Measurements from ENCODE around the gene TPP2. TPM values are rescaled to one million over a fixed set of nuclear protein-coding genes. Genes with fewer than 3 reads are reported as not detected.

TPP2 gene
- total RNA-seq, 4 donors from 2014 or later: 24.5 to 32.2 (median 26.8) TPM

DNA sequence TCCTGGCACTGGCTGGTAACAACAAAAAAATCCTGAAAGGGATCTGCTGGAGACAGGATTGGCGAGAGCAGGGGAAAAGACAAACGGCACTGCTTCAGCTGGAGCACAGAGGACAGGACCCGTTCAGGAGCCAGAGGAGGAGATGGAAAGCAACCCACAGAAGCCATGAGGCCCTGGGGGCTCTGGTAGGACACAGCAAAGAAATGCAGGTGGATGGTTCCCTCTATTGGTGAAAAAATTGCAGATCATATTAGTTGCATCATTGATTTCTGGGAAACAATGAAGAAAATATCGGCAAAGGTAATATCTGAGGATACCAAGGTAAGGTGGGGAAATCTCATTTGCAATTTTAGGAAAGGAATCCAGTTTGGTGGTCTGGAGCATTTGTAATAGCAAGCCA is 25.7 kb upstream of the TPP2 start:
- DNase-seq (ENCODE audit: low spot score in 2 of 2): no peak
- WGBS, 2 donors: 48 to 52% methylated on average over 4 of the region's 4 CpGs
- intact Hi-C loops (cut with DNase I; ENCODE audit: low total_unique reads): no loop called here
- H3K4me3 ChIP-seq (ENCODE audit: low read depth, poor library complexity, severe bottlenecking): no peak overlapping the region
- TF ChIP-seq, protein P1, sequence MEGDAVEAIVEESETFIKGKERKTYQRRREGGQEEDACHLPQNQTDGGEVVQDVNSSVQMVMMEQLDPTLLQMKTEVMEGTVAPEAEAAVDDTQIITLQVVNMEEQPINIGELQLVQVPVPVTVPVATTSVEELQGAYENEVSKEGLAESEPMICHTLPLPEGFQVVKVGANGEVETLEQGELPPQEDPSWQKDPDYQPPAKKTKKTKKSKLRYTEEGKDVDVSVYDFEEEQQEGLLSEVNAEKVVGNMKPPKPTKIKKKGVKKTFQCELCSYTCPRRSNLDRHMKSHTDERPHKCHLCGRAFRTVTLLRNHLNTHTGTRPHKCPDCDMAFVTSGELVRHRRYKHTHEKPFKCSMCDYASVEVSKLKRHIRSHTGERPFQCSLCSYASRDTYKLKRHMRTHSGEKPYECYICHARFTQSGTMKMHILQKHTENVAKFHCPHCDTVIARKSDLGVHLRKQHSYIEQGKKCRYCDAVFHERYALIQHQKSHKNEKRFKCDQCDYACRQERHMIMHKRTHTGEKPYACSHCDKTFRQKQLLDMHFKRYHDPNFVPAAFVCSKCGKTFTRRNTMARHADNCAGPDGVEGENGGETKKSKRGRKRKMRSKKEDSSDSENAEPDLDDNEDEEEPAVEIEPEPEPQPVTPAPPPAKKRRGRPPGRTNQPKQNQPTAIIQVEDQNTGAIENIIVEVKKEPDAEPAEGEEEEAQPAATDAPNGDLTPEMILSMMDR (IDR thresholded peaks at IDR 0.05): no peak
- TF ChIP-seq POLR2A (IDR thresholded peaks at IDR 0.05): no peak

DNA sequence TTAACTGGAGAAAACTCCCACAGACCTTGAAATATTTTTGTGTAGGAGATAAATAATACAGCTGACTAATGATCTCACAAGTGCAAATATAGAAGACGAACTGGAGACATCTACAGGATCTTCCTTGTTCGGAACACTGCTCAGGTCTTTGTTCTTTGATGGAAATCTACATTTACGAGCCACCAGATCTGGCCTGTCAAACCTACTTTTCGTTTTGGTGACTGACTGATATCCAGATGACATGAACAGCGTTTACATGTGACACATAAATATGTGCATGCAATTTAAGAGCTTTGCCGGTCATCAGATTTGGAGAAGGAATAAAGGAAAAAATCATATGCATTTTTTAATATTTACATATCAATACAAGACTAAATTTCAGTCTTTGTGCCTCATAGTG is 24.5 kb upstream of the TPP2 start:
- intact Hi-C loops (cut with DNase I; ENCODE audit: low total_unique reads): no loop called here
- no peak for TF ChIP-seq POLR2A (IDR thresholded peaks at IDR 0.05)
- TF ChIP-seq, protein P1 (IDR thresholded peaks at IDR 0.05): no peak
- no peak overlapping the region for H3K4me3 ChIP-seq (ENCODE audit: low read depth, poor library complexity, severe bottlenecking)
- 48 to 55% methylated on average over 6 of the region's 6 CpGs for WGBS, 2 donors
- DNase-seq (ENCODE audit: low spot score in 2 of 2): no peak

DNA sequence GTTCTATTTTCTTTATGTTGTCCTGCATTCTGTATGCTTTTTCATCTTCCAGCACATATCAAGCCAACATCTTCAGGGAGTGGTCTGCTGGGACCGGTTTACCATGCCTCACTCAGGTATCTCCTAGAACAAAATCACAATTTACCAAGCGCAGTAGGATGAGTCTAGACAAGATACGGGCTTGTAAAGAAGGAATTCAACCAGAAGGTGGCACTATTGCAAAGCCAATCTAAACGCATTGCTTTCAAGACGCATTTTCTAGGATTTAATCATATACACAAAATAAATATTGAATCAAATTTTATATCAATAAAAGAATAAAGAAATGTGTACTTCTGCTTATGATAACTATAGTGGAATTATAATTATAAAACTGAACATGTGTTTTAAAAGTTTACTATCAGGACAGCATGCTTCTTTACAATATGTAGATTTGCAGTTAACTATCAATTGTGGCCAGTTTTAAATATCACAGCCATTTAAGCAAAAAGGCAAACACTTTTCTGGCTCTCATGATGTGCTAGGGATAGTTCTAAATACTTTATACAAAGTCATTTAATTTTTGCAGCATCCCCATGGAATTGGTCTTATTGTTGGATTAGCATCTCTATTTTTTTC is 16.1 kb upstream of the TPP2 start:
- WGBS, 2 donors: 1 to 4% methylated on average over 5 of the region's 5 CpGs
- H3K4me3 ChIP-seq (ENCODE audit: low read depth, poor library complexity, severe bottlenecking): no peak overlapping the region
- intact Hi-C loops (cut with DNase I; ENCODE audit: low total_unique reads): loop anchor here (5.0 to 10.0 kb wide), 2 partner anchors 204 to 272 kb away; no protein-coding TSS in a partner anchor

DNA sequence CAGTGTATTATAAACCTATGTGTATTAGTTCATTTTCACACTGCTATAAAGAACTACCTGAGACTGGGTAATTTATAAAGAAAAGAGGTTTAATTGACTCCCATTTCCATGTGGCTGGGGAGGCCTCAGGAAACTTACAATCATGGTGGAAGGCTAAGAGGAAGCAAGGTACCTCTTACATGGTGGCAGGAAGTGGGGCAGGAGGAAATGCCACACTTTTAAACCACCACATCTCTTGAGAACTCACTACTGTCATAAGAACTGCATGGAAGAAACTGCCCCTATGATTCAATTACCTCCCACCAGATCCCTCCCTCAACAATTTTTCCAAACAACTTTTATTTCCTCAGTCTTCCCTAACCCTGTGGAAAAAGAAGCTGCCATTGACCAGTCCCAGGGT is 14.5 kb upstream of the TPP2 start:
- no peak overlapping the region for H3K4me3 ChIP-seq (ENCODE audit: low read depth, poor library complexity, severe bottlenecking)
- DNase-seq (ENCODE audit: low spot score in 2 of 2): no peak
- TF ChIP-seq POLR2A (IDR thresholded peaks at IDR 0.05): no peak
- TF ChIP-seq, protein P1 (IDR thresholded peaks at IDR 0.05): no peak
- intact Hi-C loops (cut with DNase I; ENCODE audit: low total_unique reads): loop anchor here (5.0 to 10.0 kb wide), 2 partner anchors 203 to 270 kb away; no protein-coding TSS in a partner anchor

More for the DNA sequence above, 16.1 kb upstream of the TPP2 start:
- TF ChIP-seq POLR2A (IDR thresholded peaks at IDR 0.05): no peak
- TF ChIP-seq, protein P1 (IDR thresholded peaks at IDR 0.05): no peak
- DNase-seq (ENCODE audit: low spot score in 2 of 2): peak in 1 of 2 donors; percentile 54

DNA sequence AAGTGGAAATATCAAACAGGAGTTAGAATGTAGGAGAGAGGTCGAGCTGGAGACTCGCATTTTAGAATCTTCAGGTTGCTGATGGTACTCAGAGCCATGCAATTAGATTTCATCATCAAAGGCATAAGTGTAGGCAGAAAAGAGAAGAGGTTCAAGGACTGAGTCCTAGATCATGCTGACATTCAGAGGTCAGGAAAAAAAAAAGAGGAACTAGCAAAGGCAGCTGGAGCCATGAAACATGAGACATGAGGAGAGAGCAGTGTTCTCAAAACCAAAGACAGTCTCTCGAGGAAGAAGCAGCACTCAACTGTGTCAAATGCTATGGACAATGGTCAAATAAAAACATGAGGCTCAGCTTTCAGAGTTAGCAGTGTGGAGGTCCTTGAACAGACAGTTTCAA is 12.4 kb upstream of the TPP2 start:
- TF ChIP-seq POLR2A (IDR thresholded peaks at IDR 0.05): no peak
- TF ChIP-seq, protein P1 (IDR thresholded peaks at IDR 0.05): no peak
- intact Hi-C loops (cut with DNase I; ENCODE audit: low total_unique reads): loop anchor here (5.0 to 10.0 kb wide), 2 partner anchors 200 to 268 kb away; no protein-coding TSS in a partner anchor
- DNase-seq (ENCODE audit: low spot score in 2 of 2): no peak
- WGBS, 2 donors: 44 to 53% methylated on average over 3 of the region's 3 CpGs
- no peak overlapping the region for H3K4me3 ChIP-seq (ENCODE audit: low read depth, poor library complexity, severe bottlenecking)

DNA sequence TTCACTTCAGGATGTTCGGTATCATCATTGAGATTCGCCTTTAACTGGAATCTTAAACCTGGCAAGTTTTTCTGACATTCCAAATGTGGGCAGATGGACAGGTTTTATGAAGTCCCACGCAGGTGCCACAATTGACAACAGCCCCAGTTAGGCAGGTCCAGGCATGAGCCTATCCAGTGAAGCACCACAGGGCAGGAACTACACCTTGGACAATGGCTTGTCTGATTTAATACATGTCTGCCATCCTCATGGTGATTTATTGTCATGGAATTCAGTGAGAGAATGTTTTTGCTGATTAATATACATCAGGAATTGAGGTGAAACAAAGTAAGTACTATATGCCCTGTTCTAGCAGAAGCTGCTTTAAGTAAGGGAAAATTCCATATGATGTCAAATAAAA is 10.2 kb upstream of the TPP2 start:
- TF ChIP-seq, protein P1 (IDR thresholded peaks at IDR 0.05): no peak
- no peak for TF ChIP-seq POLR2A (IDR thresholded peaks at IDR 0.05)
- WGBS, 2 donors: 56 to 66% methylated on average over 3 of the region's 3 CpGs
- no peak overlapping the region for H3K4me3 ChIP-seq (ENCODE audit: low read depth, poor library complexity, severe bottlenecking)
- no peak for DNase-seq (ENCODE audit: low spot score in 2 of 2)
- intact Hi-C loops (cut with DNase I; ENCODE audit: low total_unique reads): loop anchor here (10.0 kb wide), 1 partner anchor 198 kb away; no protein-coding TSS in a partner anchor
